Measurements from ENCODE around the gene TIMELESS.
A peak's percentile ranks its signal among the peaks of the same experiment; 100 is the strongest.

Gene TIMELESS

DNA sequence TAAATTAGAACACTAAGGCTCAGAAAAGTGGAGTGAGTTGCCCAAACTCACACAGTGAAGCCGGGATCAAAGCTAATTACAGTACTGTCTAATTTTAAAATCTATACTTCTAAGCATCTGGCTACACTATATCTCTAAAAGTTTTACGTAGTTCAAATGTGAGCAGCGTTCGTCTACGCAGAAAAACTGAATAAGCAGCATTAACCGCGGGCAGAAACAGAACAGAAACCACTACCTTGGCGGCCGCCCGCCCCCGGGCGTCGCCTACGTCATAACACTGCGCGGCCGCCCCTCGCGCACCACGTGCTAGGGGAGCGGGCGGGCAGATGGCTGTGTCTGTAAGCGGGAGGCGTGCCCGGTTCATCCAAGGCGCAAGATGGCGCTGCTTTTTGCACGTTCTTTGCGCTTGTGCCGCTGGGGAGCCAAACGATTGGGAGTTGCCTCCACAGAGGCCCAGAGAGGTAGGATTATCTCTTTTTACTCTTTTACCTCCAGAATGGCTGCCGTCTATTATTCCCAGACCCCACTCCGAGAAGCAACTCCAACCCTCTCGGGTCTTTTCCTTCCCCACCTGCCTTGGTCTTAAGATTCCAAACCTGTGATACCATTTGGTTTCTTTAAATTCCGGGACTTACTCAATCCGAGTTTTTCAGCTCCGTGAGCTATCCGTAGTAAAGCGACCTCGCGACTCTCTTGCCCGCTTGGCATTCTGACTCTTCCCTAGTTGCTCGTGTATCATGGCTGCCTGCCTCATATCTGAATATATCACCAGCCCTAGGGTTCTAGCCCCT lies 19.2 kb upstream of the TIMELESS start, which contains the start of gene SPRYD4 (continued):
- TF ChIP-seq ZNF768 (tag by site-specific recombination; IDR thresholded peaks at IDR 0.05) (0 out of 2 replicates have a peak, but pooled peaks have one; percentile 77), CTCF (tag by site-specific recombination; IDR thresholded peaks at IDR 0.05) (peak; percentile 94), ZFHX2 (tag by site-specific recombination; conservative IDR thresholded peaks at IDR 0.05) (peak; percentile 90), OSR2 (tag by site-specific recombination; IDR thresholded peaks at IDR 0.05) (no peak; the same call in 1 of the 2 replicates), WT1 (tag by site-specific recombination; IDR thresholded peaks at IDR 0.05) (no peak; the same call in 1 of the 2 replicates), BCL11A (tag by site-specific recombination; IDR thresholded peaks at IDR 0.05; ENCODE audit: low read depth) (no peak), ZNF391 (tag by site-specific recombination; IDR thresholded peaks at IDR 0.05; ENCODE audit: borderline replicate concordance, low read depth) (peak; percentile 53; the same call in 1 of the 2 replicates), ZNF24 (tag by site-specific recombination; IDR thresholded peaks at IDR 0.05) (peak; percentile 78; the same call in 1 of the 2 replicates), KLF17 (tag by site-specific recombination; IDR thresholded peaks at IDR 0.05) (peak; percentile 70; the same call in 1 of the 2 replicates), RBAK (tag by site-specific recombination; IDR thresholded peaks at IDR 0.05) (no peak), SP2 (tag by site-specific recombination; IDR thresholded peaks at IDR 0.05) (peak; percentile 84), ZNF280C (tag by site-specific recombination; IDR thresholded peaks at IDR 0.05) (no peak), ZNF513 (tag by site-specific recombination; IDR thresholded peaks at IDR 0.05) (no peak), ZNF561 (tag by site-specific recombination; IDR thresholded peaks at IDR 0.05; ENCODE audit: borderline replicate concordance) (peak; percentile 92), ZNF10 (tag by site-specific recombination; IDR thresholded peaks at IDR 0.05) (0 out of 2 replicates have a peak, but pooled peaks have one; percentile 21), ZBTB48 (tag by site-specific recombination; IDR thresholded peaks at IDR 0.05) (no peak), ZNF354C (tag by site-specific recombination; IDR thresholded peaks at IDR 0.05; ENCODE audit: borderline replicate concordance, low read depth) (no peak), FEZF1 (tag by site-specific recombination; IDR thresholded peaks at IDR 0.05) (peak; percentile 29; the same call in 1 of the 2 replicates), ZBTB8A (tag by site-specific recombination; IDR thresholded peaks at IDR 0.05) (peak; percentile 99), YY2 (tag by site-specific recombination; IDR thresholded peaks at IDR 0.05) (peak; percentile 72), GLI4 (tag by site-specific recombination; IDR thresholded peaks at IDR 0.05) (no peak), ZNF664 (tag by site-specific recombination; IDR thresholded peaks at IDR 0.05) (no peak), ZNF843 (tag by site-specific recombination; IDR thresholded peaks at IDR 0.05) (0 out of 2 replicates have a peak, but pooled peaks have one; percentile 29), ZNF677 (tag by site-specific recombination; IDR thresholded peaks at IDR 0.05) (no peak), MZF1 (tag by site-specific recombination; IDR thresholded peaks at IDR 0.05; ENCODE audit: borderline replicate concordance) (peak; percentile 70; the same call in 1 of the 2 replicates), HOXA7 (CRISPR knock-in tag; IDR thresholded peaks at IDR 0.05; ENCODE audit: borderline replicate concordance) (no peak)
- TF ChIP-seq, protein P1, sequence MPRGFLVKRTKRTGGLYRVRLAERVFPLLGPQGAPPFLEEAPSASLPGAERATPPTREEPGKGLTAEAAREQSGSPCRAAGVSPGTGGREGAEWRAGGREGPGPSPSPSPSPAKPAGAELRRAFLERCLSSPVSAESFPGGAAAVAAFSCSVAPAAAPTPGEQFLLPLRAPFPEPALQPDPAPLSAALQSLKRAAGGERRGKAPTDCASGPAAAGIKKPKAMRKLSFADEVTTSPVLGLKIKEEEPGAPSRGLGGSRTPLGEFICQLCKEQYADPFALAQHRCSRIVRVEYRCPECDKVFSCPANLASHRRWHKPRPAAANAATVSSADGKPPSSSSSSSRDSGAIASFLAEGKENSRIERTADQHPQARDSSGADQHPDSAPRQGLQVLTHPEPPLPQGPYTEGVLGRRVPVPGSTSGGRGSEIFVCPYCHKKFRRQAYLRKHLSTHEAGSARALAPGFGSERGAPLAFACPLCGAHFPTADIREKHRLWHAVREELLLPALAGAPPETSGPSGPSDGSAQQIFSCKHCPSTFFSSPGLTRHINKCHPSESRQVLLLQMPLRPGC (tag by site-specific recombination; IDR thresholded peaks at IDR 0.05): 0 out of 2 replicates have a peak, but pooled peaks have one; percentile 27
